Mesenchymal stem cell (in vitro differentiated cells and primary cell): ENCODE results near the gene VPS72.
A peak's percentile ranks its signal among the peaks of the same experiment; 100 is the strongest.

Source experiments
- DNase-seq: peaks from one replicate; pipeline ENCODE4 v3.0.0-alpha.2; 2013
- H2AFZ ChIP-seq: one replicate; pipeline ENCODE4 v1.6.1; 2013; ENCODE audit warnings: low read depth, mild to moderate bottlenecking, control low read depth, inconsistent platforms, low read length, moderate library complexity
- H2AK5ac ChIP-seq: 2 replicates; pipeline ENCODE4 v1.6.1; 2013; ENCODE audit warnings: low read length, moderate library complexity, mild to moderate bottlenecking, inconsistent platforms; ENCODE audit not compliant: severe bottlenecking
- H2BK120ac ChIP-seq: one replicate; pipeline ENCODE4 v1.6.1; 2013; ENCODE audit warnings: low read depth, mild to moderate bottlenecking, inconsistent platforms, low read length, moderate library complexity
- H2BK12ac ChIP-seq, 2 experiments: one replicate each; pipeline ENCODE4 v1.6.1; 2013; ENCODE audit warnings: inconsistent platforms in 2 of 2, low read length in 2 of 2, mild to moderate bottlenecking in 2 of 2, moderate library complexity in 2 of 2, control low read depth in 1 of 2
- H2BK15ac ChIP-seq: one replicate; pipeline ENCODE4 v1.6.1; 2013; ENCODE audit warnings: mild to moderate bottlenecking, low read depth, inconsistent platforms; ENCODE audit not compliant: poor library complexity, severe bottlenecking
- H2BK5ac ChIP-seq: 2 replicates; pipeline ENCODE4 v1.6.1; 2013; ENCODE audit warnings: low read depth, mild to moderate bottlenecking, low read length, control low read depth, inconsistent platforms; ENCODE audit not compliant: poor library complexity, severe bottlenecking
- H3K14ac ChIP-seq, 2 experiments: one replicate each; pipeline ENCODE4 v1.6.1; 2013; ENCODE audit warnings: inconsistent platforms in 2 of 2, low read length in 2 of 2, control low read depth in 1 of 2, mild to moderate bottlenecking in 1 of 2, moderate library complexity in 1 of 2
- H3K18ac ChIP-seq, 2 experiments: one replicate each; pipeline ENCODE4 v1.6.1; 2013; ENCODE audit warnings: inconsistent platforms in 2 of 2, low read length in 2 of 2, control low read depth in 1 of 2, low read depth in 1 of 2, mild to moderate bottlenecking in 1 of 2
- H3K23ac ChIP-seq, 2 experiments: one replicate each; pipeline ENCODE4 v1.6.1; 2013; ENCODE audit warnings: inconsistent platforms in 2 of 2, low read length in 2 of 2, mild to moderate bottlenecking in 2 of 2, moderate library complexity in 2 of 2, control low read depth in 1 of 2
- H3K27ac ChIP-seq: 2 replicates; pipeline ENCODE4 v1.5.1; 2013; ENCODE audit warnings: mild to moderate bottlenecking, moderate library complexity, low read length, control low read depth, inconsistent platforms; ENCODE audit not compliant: poor library complexity, severe bottlenecking
- H3K27me3 ChIP-seq, 2 experiments: 2 replicates each; pipeline versions ENCODE4 v1.6.1 to v1.7.0; 2013; ENCODE audit warnings: low read length in 2 of 2, mild to moderate bottlenecking in 2 of 2, moderate library complexity in 2 of 2, control low read depth in 1 of 2, inconsistent platforms in 1 of 2; ENCODE audit not compliant: control insufficient read depth in 1 of 2, insufficient read depth in 1 of 2
- H3K36me3 ChIP-seq, 2 experiments: 2 replicates each; pipeline versions ENCODE4 v1.6.1 to v1.7.0; 2013; ENCODE audit warnings: low read length in 2 of 2, control low read depth in 1 of 2, inconsistent platforms in 1 of 2, low read depth in 1 of 2, mild to moderate bottlenecking in 1 of 2; ENCODE audit not compliant: insufficient read depth in 2 of 2, control insufficient read depth in 1 of 2
- H3K4ac ChIP-seq, 2 experiments: one replicate each; pipeline ENCODE4 v1.6.1; 2013; ENCODE audit warnings: inconsistent platforms in 2 of 2, low read length in 2 of 2, mild to moderate bottlenecking in 2 of 2, moderate library complexity in 2 of 2, control low read depth in 1 of 2, low read depth in 1 of 2
- H3K4me1 ChIP-seq: 2 replicates; pipeline ENCODE4 v1.6.1; 2013; ENCODE audit warnings: low read depth, low read length, control low read depth; ENCODE audit not compliant: control insufficient read depth, insufficient read depth
- H3K4me2 ChIP-seq: 2 replicates; pipeline ENCODE4 v1.6.1; 2013; ENCODE audit warnings: low read length, mild to moderate bottlenecking, inconsistent platforms; ENCODE audit not compliant: poor library complexity, severe bottlenecking
- H3K4me3 ChIP-seq, 2 experiments: 2 replicates each; pipeline versions ENCODE4 v1.5.1 to v1.7.0; 2013; ENCODE audit warnings: low read length in 2 of 2, mild to moderate bottlenecking in 2 of 2, control low read depth in 1 of 2, low read depth in 1 of 2; ENCODE audit not compliant: insufficient read depth in 1 of 2
- H3K79me1 ChIP-seq: replicated peaks from 2 replicates; pipeline ENCODE4 v1.6.1; 2013; ENCODE audit warnings: mild to moderate bottlenecking, control low read depth, low read length, inconsistent platforms; ENCODE audit not compliant: poor library complexity, severe bottlenecking
- H3K9ac ChIP-seq: 2 replicates; pipeline ENCODE4 v1.7.0; 2013; ENCODE audit warnings: mild to moderate bottlenecking, low read length, moderate library complexity
- H3K9me3 ChIP-seq: 2 replicates; pipeline ENCODE4 v1.7.0; 2013; ENCODE audit warnings: mild to moderate bottlenecking, low read length; ENCODE audit not compliant: control insufficient read depth
- H4K8ac ChIP-seq: one replicate; pipeline ENCODE4 v1.6.1; 2013; ENCODE audit warnings: inconsistent platforms, mild to moderate bottlenecking, low read length, moderate library complexity
- H4K91ac ChIP-seq: one replicate; pipeline ENCODE4 v1.6.1; 2013; ENCODE audit warnings: mild to moderate bottlenecking, low read length, inconsistent platforms
- WGBS: methylation state at CpG from one replicate; pipeline ENCODE4 v1.1.7; 2013; ENCODE audit warnings: mixed read lengths; 5-methylcytosine and 5-hydroxymethylcytosine counted together

The VPS72 gene

DNA sequence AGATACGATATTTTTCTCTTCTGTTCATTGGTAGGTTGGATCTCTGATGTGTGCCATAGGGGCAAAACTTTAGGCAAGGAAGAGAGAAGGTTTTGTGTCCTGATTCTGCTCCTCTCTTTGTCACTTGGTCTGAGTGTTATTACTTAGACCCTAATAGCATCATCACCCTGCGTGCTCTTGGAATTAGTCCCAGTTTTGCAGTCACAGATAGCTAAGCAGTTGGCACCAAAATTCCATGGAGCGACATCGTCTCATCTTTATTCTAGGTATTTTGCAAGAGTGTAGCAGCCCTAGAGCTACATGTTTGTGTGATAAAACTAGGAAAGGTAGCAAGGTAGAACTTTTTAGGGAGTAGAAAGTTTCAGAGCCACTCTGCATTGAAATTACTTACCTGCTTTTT lies 32.1 kb upstream of the VPS72 start:
- H3K4ac ChIP-seq = no peak overlapping the region
- H2BK120ac ChIP-seq = no peak overlapping the region
- 96% methylated on average over 4 of the region's 4 CpGs for WGBS
- H2AFZ ChIP-seq = no peak overlapping the region
- no peak overlapping the region for H4K91ac ChIP-seq
- H3K36me3 ChIP-seq = peaks cover 33 to 55% of the 10 kb centered on the region in 2 experiments
- H3K4me1 ChIP-seq = peaks cover 2% of the 10 kb centered on the region
- no peak overlapping the region for H3K4me2 ChIP-seq
- H3K23ac ChIP-seq = no peak overlapping the region
- peak; percentile 5 for DNase-seq
- no peak overlapping the region for H3K14ac ChIP-seq
- no peak overlapping the region for H3K4me3 ChIP-seq
- no peak overlapping the region for H2BK15ac ChIP-seq
- H3K27me3 ChIP-seq = no peaks in the 10 kb centered on the region
- peaks cover 2% of the 10 kb centered on the region for H3K79me1 ChIP-seq
- no peak overlapping the region for H2AK5ac ChIP-seq
- no peaks in the 10 kb centered on the region for H3K9me3 ChIP-seq
- no peak overlapping the region for H2BK12ac ChIP-seq
- H4K8ac ChIP-seq = no peak overlapping the region
- no peak overlapping the region for H3K18ac ChIP-seq
- no peak overlapping the region for H2BK5ac ChIP-seq
- H3K27ac ChIP-seq = peak overlapping the region; percentile 33
- H3K9ac ChIP-seq = no peak overlapping the region

GRCh38 chr1:151221616-151222015 lies 31.6 kb upstream of the VPS72 start:
- Histone ChIP-seq H3K4me1 (peaks cover 2% of the 10 kb centered on the region), H3K36me3 (peaks cover 32 to 50% of the 10 kb centered on the region in 2 experiments), H3K4ac (no peak overlapping the region), H2BK120ac (no peak overlapping the region), H3K27ac (no peak overlapping the region), H2BK15ac (no peak overlapping the region), H3K14ac (no peak overlapping the region), H4K91ac (no peak overlapping the region), H3K4me2 (no peak overlapping the region), H3K9me3 (no peaks in the 10 kb centered on the region), H2BK5ac (no peak overlapping the region), H3K4me3 (no peak overlapping the region), H3K18ac (no peak overlapping the region), H3K27me3 (no peaks in the 10 kb centered on the region), H3K23ac (no peak overlapping the region), H3K79me1 (peaks cover 2% of the 10 kb centered on the region), H2BK12ac (no peak overlapping the region), H3K9ac (no peak overlapping the region), H2AK5ac (no peak overlapping the region), H2AFZ (no peak overlapping the region), H4K8ac (no peak overlapping the region)
- no peak for DNase-seq
- no CpG with 5 or more reads among the region's 1 CpG for WGBS

DNA sequence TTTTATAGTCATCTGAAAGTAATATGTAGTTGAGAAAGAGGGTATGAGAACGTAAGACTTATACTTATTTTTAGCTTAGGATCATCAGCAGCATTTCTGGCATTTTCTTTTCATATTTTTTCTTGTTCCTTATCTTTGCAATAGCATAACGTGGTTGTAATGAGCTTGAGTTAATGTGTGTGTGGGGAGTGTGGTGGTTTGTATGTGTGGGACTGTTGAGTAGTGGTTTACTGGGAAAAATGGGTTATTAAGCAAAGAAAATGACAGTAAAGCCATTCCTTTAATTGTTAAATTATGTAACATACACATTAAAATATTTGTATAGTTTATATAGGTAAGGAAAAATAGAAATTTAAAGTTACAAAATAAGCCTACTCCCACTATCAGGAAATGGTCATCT lies 23.6 kb upstream of the VPS72 start:
- H3K18ac ChIP-seq = no peak overlapping the region
- H3K4me2 ChIP-seq = no peak overlapping the region
- H3K36me3 ChIP-seq = peaks cover 43 to 48% of the 10 kb centered on the region in 2 experiments
- H3K9me3 ChIP-seq = no peaks in the 10 kb centered on the region
- peaks cover 4% of the 10 kb centered on the region for H3K4me1 ChIP-seq
- no peaks in the 10 kb centered on the region for H3K27me3 ChIP-seq
- no peak overlapping the region for H4K8ac ChIP-seq
- H3K4ac ChIP-seq = no peak overlapping the region
- H2BK15ac ChIP-seq = no peak overlapping the region
- H2BK12ac ChIP-seq = no peak overlapping the region
- no peak for DNase-seq
- H3K79me1 ChIP-seq = no peaks in the 10 kb centered on the region
- no peak overlapping the region for H3K27ac ChIP-seq
- H3K9ac ChIP-seq = peak overlapping the region; percentile 9
- 57% methylated on average over 1 of the region's 2 CpGs for WGBS
- H3K4me3 ChIP-seq = no peak overlapping the region
- no peak overlapping the region for H4K91ac ChIP-seq
- H2BK120ac ChIP-seq = no peak overlapping the region
- H3K14ac ChIP-seq = no peak overlapping the region
- no peak overlapping the region for H2AFZ ChIP-seq
- H2AK5ac ChIP-seq = no peak overlapping the region
- no peak overlapping the region for H3K23ac ChIP-seq
- no peak overlapping the region for H2BK5ac ChIP-seq

- no peak overlapping the region for H2AFZ ChIP-seq
- H3K9me3 ChIP-seq = no peaks in the 10 kb centered on the region
- H3K79me1 ChIP-seq = no peaks in the 10 kb centered on the region
- H2BK12ac ChIP-seq = no peak overlapping the region
- no peaks in the 10 kb centered on the region for H3K27me3 ChIP-seq
- H4K8ac ChIP-seq = no peak overlapping the region
- H3K18ac ChIP-seq = no peak overlapping the region
- H3K4me1 ChIP-seq = peaks cover 4% of the 10 kb centered on the region
- no peak overlapping the region for H3K4me3 ChIP-seq
- H3K14ac ChIP-seq = no peak overlapping the region
- H2BK120ac ChIP-seq = no peak overlapping the region
- no peak overlapping the region for H2BK15ac ChIP-seq
- peak; percentile 51 for DNase-seq
- H2BK5ac ChIP-seq = no peak overlapping the region
- H4K91ac ChIP-seq = no peak overlapping the region
- H3K23ac ChIP-seq = no peak overlapping the region
- 74% methylated on average over 14 of the region's 15 CpGs for WGBS
- no peak overlapping the region for H3K4ac ChIP-seq
- H3K4me2 ChIP-seq = no peak overlapping the region
- no peak overlapping the region for H3K27ac ChIP-seq
- no peak overlapping the region for H3K9ac ChIP-seq
- H2AK5ac ChIP-seq = no peak overlapping the region
- H3K36me3 ChIP-seq = peaks cover 53 to 55% of the 10 kb centered on the region in 2 experiments
These were observed 22.1 kb upstream of the VPS72 start for GRCh38 chr1:151211972-151212705.
